Endothelial cell of umbilical vein (primary cell): ENCODE results near the gene PRKCD. TPM values are rescaled to one million over a fixed set of nuclear protein-coding genes. Genes with fewer than 3 reads are reported as not detected.

Experiments
- BruUV-seq: library from RNA; stranded (reverse); fragments of 400-500 nt; replicated peaks from 2 replicates; lab custom pipeline; 2021; lab: Mats Ljungman, UMichigan
- CTCF ChIA-PET: fragments of 300-600, 350-600 bp; sonication (Branson Sonifier 250); formaldehyde crosslinking; loops from one replicate; lab custom pipeline; 2021; ENCODE audit warnings: antibody characterized with exemption, inconsistent platforms; lab: Charles Lee
- POLR2A ChIA-PET: fragments of 300-600, 350-600 bp; sonication (Branson Sonifier 250); formaldehyde crosslinking; loops from one replicate; lab custom pipeline; 2021; ENCODE audit warnings: antibody characterized with exemption, inconsistent platforms; lab: Charles Lee
- DNase-seq: peaks from one replicate; pipeline ENCODE4 v3.0.0-alpha.2; 2011; ENCODE audit warnings: low read depth, low spot score
- FAIRE-seq: peaks from 2 replicates; lab custom pipeline; 2011; peaks lifted over from hg19 to GRCh38; lab: Jason Lieb, UNC
- H2AFZ ChIP-seq: 2 replicates; pipeline ENCODE4 v1.6.0; 2012; ENCODE audit warnings: low read depth, low read length, control low read depth, inconsistent platforms
- H3K27ac ChIP-seq: 2 replicates; pipeline ENCODE4 v1.5.1; 2011; ENCODE audit warnings: low read depth, mild to moderate bottlenecking, control low read depth, low read length, moderate library complexity; ENCODE audit not compliant: insufficient read depth
- H3K27me3 ChIP-seq, 2 experiments: 2 replicates each; pipeline versions ENCODE4 v1.6.0 to v1.6.1; 2011; ENCODE audit warnings: low read length in 2 of 2, mixed read lengths in 1 of 2; ENCODE audit not compliant: control insufficient read depth in 2 of 2, insufficient read depth in 2 of 2
- H3K36me3 ChIP-seq, 2 experiments: 2 replicates in 1 of 2; 3 replicates in 1 of 2; pipeline ENCODE4 v1.5.1; 2011; ENCODE audit warnings: low read length in 2 of 2, mild to moderate bottlenecking in 1 of 2, moderate library complexity in 1 of 2; ENCODE audit not compliant: control insufficient read depth in 2 of 2, insufficient read depth in 2 of 2; ENCODE audit errors: extremely low read depth in 1 of 2
- H3K4me1 ChIP-seq: 3 replicates; pipeline ENCODE4 v1.5.1; 2011; ENCODE audit warnings: mild to moderate bottlenecking, low read length; ENCODE audit not compliant: control insufficient read depth, insufficient read depth; ENCODE audit errors: extremely low read depth
- H3K4me2 ChIP-seq: 2 replicates; pipeline ENCODE4 v1.6.1; 2011; ENCODE audit warnings: low read length, control low read depth, mixed read lengths; ENCODE audit not compliant: insufficient read depth
- H3K4me3 ChIP-seq, 3 experiments: fragments of 200-600 bp in 1 of 3; sonication (generic), shearing (Covaris generic) in 1 of 3; replicated peaks in 1 of 3; 2 replicates each; pipeline ENCODE4 v1.5.1; 2011 to 2016; ENCODE audit warnings: control low read depth in 3 of 3, low read length in 3 of 3, mild to moderate bottlenecking in 2 of 3, inconsistent platforms in 1 of 3, low read depth in 1 of 3, moderate library complexity in 1 of 3; ENCODE audit not compliant: insufficient read depth in 1 of 3
- H3K79me2 ChIP-seq: 2 replicates; pipeline ENCODE4 v1.6.0; 2012; ENCODE audit warnings: low read length, inconsistent platforms; ENCODE audit not compliant: control insufficient read depth, insufficient read depth
- H3K9ac ChIP-seq: replicated peaks from 2 replicates; pipeline ENCODE3; 2011; ENCODE audit warnings: low read length, control low read depth; ENCODE audit not compliant: insufficient read depth; ENCODE audit errors: extremely low read depth
- H3K9me1 ChIP-seq: replicated peaks from 3 replicates; pipeline ENCODE4 v1.6.0; 2011; ENCODE audit warnings: mild to moderate bottlenecking, low read length; ENCODE audit not compliant: control insufficient read depth, insufficient read depth; ENCODE audit errors: extremely low read depth
- H3K9me3 ChIP-seq: replicated peaks from 2 replicates; pipeline ENCODE4 v1.5.1; 2012; ENCODE audit warnings: low read length, inconsistent platforms; ENCODE audit not compliant: control insufficient read depth, insufficient read depth
- H4K20me1 ChIP-seq: replicated peaks from 2 replicates; pipeline ENCODE3; 2011; ENCODE audit warnings: mild to moderate bottlenecking, low read length; ENCODE audit not compliant: control insufficient read depth, insufficient read depth; ENCODE audit errors: extremely low read depth
- CTCF ChIP-seq, 2 donors: IDR thresholded peaks; 1 replicate in 1 of 2; 2 replicates in 1 of 2; pipeline ENCODE4 v1.5.1; 2011; ENCODE audit warnings: low read length in 2 of 2, mild to moderate bottlenecking in 2 of 2, moderate library complexity in 2 of 2, control low read depth in 1 of 2, inconsistent platforms in 1 of 2, low read depth in 1 of 2; ENCODE audit not compliant: insufficient read depth in 1 of 2; ENCODE audit errors: extremely low read depth in 1 of 2
- EZH2 ChIP-seq: IDR thresholded peaks from 2 replicates; pipeline ENCODE4 v1.6.1; 2012; ENCODE audit warnings: borderline replicate concordance, low read depth, mild to moderate bottlenecking, moderate library complexity, low read length, inconsistent platforms; ENCODE audit not compliant: severe bottlenecking
- FOS ChIP-seq: IDR thresholded peaks from 2 replicates; pipeline ENCODE4 v1.6.1; 2011; ENCODE audit warnings: mild to moderate bottlenecking, low read length, moderate library complexity, borderline replicate concordance; ENCODE audit not compliant: insufficient read depth
- GATA2 ChIP-seq: IDR thresholded peaks from 2 replicates; pipeline ENCODE4 v1.7.0; 2011; ENCODE audit warnings: low read depth, mild to moderate bottlenecking, moderate library complexity, mixed read lengths, low read length; ENCODE audit not compliant: insufficient read length, insufficient read depth
- JUN ChIP-seq: IDR thresholded peaks from 2 replicates; pipeline ENCODE4 v1.6.1; 2011; ENCODE audit warnings: borderline replicate concordance, low read depth; ENCODE audit not compliant: insufficient read length, insufficient read depth
- MAX ChIP-seq: IDR thresholded peaks from 2 replicates; pipeline ENCODE4 v1.6.1; 2011; ENCODE audit not compliant: insufficient read depth, insufficient read length
- MYC ChIP-seq: IDR thresholded peaks from one replicate; pipeline ENCODE4 v1.6.1; 2011; ENCODE audit warnings: mild to moderate bottlenecking, low read depth, low read length
- POLR2A ChIP-seq: IDR thresholded peaks from 2 replicates; pipeline ENCODE4 v1.6.1; 2012; ENCODE audit warnings: low read depth, mild to moderate bottlenecking, control low read depth, low read length
- POLR2AphosphoS5 ChIP-seq: IDR thresholded peaks from 2 replicates; pipeline ENCODE4 v1.6.1; 2012; ENCODE audit warnings: low read depth, mild to moderate bottlenecking, control low read depth, low read length, moderate library complexity; ENCODE audit not compliant: insufficient read depth
- dilution Hi-C: fragments of 300-500 bp; cut with MboI; formaldehyde crosslinking; loops from one replicate; pipeline ENCODE4 v1.15.0; 2019; ENCODE audit warnings: low sequenced_read_pairs; ENCODE audit not compliant: extremely low pct_ligation_motif_present
- intact Hi-C: fragments of 100-400 bp; cut with micrococcal nuclease; formaldehyde crosslinking; loops from one replicate; pipeline ENCODE4 v1.10.0; 2022
- polyA plus RNA-seq, 4 experiments: library from polyadenylated mRNA; depleted of rRNA in 3 of 4; stranded (reverse) in 3 of 4; unstranded in 1 of 4; fragments of >200 nt; gene quantifications; 2 replicates each; pipeline versions ENCODE4 v1.2.1 to v1.2.3, GENCODE V29; 2011 to 2012; ENCODE audit warnings: missing spikeins in 1 of 4
- total RNA-seq: library from RNA; stranded (reverse); gene quantifications from 2 replicates; pipeline ENCODE4 v1.2.3, GENCODE V29; 2021

The PRKCD gene
- total and polyA plus RNA-seq, 2 donors (not counting 3 experiments of a cell fraction or from before 2014, with no cell fraction given), result 15.5 to 19.0 TPM

GRCh38 chr3:53156368-53156834 lies 4.6 kb upstream of the PRKCD start:
- intact Hi-C loops, result no loop called here
- ChIA-PET CTCF (interaction anchor here (4.2 kb wide), 1 partner anchor 22 kb away, joined by 14 read pairs; no protein-coding TSS in a partner anchor), POLR2A (no interaction called here)
- H3K4me1 ChIP-seq, result peaks cover 17% of the 10 kb centered on the region
- H3K9ac ChIP-seq, result no peak overlapping the region
- H3K36me3 ChIP-seq, result no peaks in the 10 kb centered on the region
- no peaks in the 10 kb centered on the region for H3K9me1 ChIP-seq
- H2AFZ ChIP-seq, result no peak overlapping the region
- no peak overlapping the region for H3K27ac ChIP-seq
- no peak overlapping the region for H3K4me2 ChIP-seq
- no peaks in the 10 kb centered on the region for H4K20me1 ChIP-seq
- FAIRE-seq (no peak), DNase-seq (no peak)
- dilution Hi-C loops, result no loop called here
- H3K79me2 ChIP-seq, result no peaks in the 10 kb centered on the region
- no peak overlapping the region for H3K4me3 ChIP-seq
- peaks cover 0 to 2% of the 10 kb centered on the region in 2 experiments for H3K27me3 ChIP-seq
- no peak for TF ChIP-seq CTCF (IDR thresholded peaks at IDR 0.05; ENCODE audit: extremely low read depth in 1 of 2, insufficient read depth in 1 of 2, low read depth in 1 of 2, low read length in 2 of 2)
- no peak for TF ChIP-seq POLR2AphosphoS5
- no peak for TF ChIP-seq MAX
- TF ChIP-seq FOS, result no peak
- no peak for TF ChIP-seq POLR2A
- TF ChIP-seq EZH2, result no peak
- no peak for TF ChIP-seq GATA2
- no peak for TF ChIP-seq JUN
- no peak for TF ChIP-seq MYC
- BruUV-seq, result no TSS peak
- H3K9me3 ChIP-seq, result no peaks in the 10 kb centered on the region
